Stimulated activated CD8-positive, alpha-beta memory T cell treated with anti-CD3 and anti-CD28 coated beads, Interleukin-4, amount 100 ng/mL, for 48 hours (primary cell): Measurements from ENCODE around the gene ESRRB.

ENCODE experiments used
- DNase-seq: peaks from one replicate; pipeline ENCODE4 v3.0.0-alpha.2; 2020

ESRRB gene

DNA sequence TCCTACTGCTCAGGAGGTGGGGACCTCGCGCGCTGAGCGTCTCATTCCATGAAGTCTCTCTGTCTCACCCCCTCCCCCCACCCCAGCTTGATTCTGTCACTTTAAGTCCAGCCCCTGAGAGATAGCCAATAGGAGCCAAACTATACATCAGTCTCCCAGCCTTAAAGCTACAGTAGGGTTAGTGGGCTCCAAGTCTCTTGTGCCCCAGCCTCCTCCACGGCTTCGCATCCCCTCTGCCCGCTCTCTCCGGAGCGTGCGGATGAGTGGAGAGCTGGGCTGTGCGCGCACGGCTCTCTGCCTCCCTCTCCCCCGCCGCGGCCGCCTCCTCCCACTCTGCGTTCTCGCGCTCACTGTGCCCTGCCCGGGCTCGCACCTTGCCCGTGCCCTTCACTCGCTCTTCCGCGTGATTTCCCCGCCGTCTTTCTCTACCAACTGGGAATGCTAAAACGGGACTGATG, at the start of gene ESRRB:
TSS of gene ESRRB (plus strand) at position 191 of the 458 bp plus-strand sequence. CDS start at position 456, 265 bp downstream.
- DNase-seq = no peak

- DNase-seq = no peak
Measured at GRCh38 chr14:76326918-76327689, 48.8 kb upstream of the ESRRB start.

DNA sequence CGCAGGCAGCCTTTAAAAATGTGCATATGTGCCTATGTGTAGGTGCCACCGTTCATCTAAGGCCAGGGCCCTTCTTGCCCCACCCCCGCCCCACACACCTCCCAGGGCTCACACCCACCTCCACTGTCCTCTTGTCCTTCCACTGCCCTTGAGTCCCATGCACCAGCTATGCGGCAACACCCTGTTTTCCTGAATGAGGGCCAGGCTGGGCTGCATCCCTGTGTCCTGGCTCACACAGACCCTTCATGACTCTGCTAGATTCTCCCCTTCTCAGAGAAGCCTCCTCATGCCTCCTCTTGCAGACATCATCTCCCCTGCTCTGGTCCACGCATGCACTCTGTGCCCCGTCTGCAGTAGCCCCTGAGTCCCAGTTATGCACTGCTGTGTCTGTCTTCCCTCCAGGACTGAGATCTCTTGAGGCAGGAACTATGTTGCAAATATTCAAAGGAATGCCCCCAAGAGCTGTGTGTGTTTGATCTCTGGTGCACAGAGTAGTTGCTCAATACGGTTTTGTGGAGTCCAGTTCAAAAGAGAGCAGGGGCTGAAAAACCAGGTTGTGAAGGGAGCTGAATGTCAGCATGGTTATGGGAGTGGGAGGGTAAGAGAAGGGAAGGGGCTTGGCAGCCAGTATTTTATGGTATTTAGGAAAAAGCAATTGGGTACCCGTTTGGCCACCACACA, 47.3 kb upstream of the ESRRB start:
- DNase-seq = no peak

- DNase-seq = no peak
Measured at GRCh38 chr14:76329154-76329928, 46.6 kb upstream of the ESRRB start.

DNA sequence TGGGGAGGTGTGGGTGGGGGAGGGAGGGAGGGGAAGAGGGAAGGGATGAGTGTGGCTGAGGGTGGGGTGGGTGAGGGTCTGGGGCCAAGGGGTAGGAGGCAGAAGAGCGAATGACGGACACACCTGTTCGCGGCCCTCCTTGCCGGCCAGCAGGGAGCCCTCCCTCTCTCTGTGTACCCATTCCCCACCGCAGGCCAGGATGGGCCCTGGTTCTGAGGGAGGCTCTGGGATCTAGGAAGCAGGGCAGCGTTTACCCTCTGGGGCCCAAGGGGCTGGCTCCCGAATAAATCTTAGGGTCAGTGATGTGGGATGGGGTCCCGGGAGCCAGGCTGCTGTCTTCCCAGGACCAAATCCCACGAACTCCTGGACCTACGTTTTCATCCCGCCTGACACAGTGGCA, 46.0 kb upstream of the ESRRB start:
- no peak for DNase-seq

- no peak for DNase-seq
Measured at GRCh38 chr14:76330411-76331327, 45.3 kb upstream of the ESRRB start.

GRCh38 chr14:76331328-76332011, 44.5 kb upstream of the ESRRB start:
- no peak for DNase-seq

GRCh38 chr14:76333664-76334063, 42.3 kb upstream of the ESRRB start:
- DNase-seq = no peak

DNA sequence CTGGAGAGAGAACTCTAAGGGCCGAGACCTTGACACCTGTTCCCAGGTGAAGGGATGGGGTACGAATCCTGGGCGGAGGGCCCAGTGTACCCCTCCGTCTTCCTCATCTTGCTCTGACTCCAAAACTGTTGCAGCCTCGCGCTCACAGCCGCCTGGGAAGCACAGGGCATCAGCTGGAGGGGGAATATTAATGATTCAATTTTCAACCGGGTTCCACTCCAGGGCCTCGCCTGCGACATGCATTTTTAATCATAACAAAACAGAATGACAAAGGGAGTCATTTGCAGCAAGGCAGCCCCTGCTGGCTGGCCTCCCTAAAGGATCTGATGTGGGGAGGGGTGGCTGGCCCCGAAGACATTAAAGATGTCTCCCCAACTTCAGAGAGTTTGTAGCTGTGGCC, 41.6 kb upstream of the ESRRB start:
- no peak for DNase-seq

- no peak for DNase-seq
Measured at GRCh38 chr14:76336876-76337275, 39.1 kb upstream of the ESRRB start.

DNA sequence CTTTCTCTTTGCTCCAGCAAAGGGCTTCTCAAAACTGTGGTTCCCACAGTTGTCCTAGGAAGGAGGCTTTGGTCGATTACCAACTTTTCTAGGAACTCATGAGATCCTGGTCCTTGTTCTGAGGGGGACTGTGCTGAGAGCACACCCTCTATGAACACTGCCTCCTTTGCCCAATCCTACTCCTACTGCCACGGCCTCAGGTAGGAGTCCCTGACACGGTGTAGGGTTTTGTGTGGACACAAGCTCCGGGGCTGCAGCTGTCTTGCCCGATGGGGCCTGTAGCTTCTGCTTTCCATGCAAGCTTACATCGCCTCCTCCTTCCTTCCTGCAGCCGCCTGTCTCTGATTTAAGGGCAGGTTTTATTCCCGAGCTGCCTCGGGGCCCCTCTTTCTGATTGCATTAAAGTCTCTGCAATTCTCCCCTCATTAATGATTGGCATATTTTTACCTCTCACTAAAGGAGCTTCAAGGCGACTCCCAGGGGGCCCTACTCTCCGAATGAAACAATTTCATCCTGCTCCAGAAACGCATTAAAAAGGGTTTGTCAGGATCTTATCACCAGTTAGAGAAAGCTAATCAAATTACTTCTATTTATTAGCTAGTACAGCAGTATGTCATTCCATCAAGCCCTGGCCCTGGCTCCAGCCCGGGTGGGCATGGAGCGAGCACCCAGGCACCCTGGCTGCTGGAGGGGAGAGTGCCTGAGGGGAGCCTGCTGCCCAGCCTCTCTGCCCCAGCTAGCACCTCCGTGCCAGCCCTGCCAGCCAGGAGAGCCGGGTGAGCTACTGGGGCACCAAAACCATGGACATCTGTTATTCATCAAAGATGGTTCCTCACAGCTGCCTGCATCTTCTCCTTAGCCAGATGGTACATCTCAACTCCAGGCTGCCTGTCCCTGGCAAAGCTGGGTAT, 38.0 kb upstream of the ESRRB start:
- no peak for DNase-seq

DNA sequence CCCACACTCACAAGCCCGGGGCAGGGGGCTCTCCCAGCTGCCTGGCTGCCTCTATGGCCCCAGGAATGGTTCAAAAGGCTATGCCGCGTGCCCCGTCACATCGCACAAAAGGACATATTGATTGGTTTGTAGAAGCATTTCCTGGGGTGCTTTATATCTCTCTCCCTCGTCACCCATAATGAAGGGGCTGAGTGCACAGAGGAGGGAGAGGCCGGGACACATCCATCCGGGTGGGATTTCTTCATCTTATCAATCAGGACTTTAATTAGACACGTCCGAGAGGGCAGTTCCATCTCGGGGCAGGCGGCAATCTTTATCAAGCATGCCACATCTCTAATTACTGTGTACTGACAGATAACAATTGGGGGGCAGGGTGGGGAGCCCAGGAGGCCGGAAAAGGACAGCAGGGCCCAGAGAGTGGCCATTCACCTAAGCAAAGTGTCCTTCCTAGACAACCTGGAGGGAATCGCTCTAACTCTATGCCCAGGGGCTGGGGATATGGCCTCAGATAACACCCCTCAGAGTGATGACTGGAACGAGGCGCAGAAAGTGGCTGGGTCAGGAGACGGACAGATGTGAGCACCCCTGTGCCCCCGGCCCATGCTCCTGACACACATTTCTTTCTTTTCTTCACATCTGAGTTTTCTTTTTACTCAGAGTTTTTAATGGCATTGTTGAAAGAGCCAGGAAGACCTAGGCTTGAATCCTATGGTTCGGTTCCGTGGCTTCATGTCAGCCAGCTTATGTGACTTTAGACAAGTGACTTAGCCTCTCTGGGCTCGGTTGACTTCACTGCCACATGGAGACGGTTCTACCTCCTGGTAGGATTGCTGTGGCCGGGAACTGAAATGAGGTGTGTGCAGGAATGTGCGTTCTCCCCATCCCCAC, 36.0 kb upstream of the ESRRB start:
- DNase-seq = no peak

DNA sequence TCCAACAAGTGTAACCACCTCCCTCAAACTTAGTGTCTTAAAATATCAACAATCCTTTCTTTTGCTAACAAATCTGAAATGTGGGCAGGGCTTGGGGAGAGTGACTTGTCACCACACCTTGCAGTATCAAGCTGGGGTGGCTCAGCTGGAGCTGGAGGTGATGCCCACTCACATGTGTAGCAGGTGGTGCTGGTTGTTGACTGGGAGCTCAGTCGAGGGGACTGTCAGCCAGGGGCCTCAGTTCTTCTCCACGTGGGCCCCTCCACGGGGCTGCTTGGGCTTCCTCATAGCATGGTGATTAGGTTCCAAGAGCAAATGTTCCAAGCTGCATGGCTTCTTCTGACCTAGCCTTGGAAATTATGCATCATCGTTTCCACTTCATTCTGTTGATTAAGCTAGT, 32.6 kb upstream of the ESRRB start:
- no peak for DNase-seq

GRCh38 chr14:76346391-76347160, 29.4 kb upstream of the ESRRB start:
- no peak for DNase-seq

DNA sequence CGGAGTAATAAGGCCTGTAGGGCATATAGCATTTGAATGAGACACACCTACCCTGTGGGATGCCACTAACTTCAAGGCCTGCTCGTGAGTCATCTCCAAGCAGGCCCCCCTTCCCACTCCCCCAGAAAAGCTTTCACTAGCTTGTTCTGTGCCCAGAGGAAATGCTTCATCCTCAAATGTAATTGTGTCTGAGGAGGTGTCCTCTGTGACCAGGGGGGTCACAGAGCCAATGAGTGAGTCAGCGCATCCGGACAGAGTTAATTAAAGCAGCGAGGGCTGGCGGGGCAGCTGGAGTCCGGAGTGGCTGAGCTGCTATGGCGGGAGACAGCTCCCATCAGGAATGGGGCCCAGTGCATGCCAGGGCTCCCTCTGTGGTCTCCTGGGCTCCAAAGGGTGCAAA, 27.0 kb upstream of the ESRRB start:
- no peak for DNase-seq

- no peak for DNase-seq
Measured at GRCh38 chr14:76349993-76350392, 25.9 kb upstream of the ESRRB start.

GRCh38 chr14:76350671-76351070, 25.3 kb upstream of the ESRRB start:
- no peak for DNase-seq

DNA sequence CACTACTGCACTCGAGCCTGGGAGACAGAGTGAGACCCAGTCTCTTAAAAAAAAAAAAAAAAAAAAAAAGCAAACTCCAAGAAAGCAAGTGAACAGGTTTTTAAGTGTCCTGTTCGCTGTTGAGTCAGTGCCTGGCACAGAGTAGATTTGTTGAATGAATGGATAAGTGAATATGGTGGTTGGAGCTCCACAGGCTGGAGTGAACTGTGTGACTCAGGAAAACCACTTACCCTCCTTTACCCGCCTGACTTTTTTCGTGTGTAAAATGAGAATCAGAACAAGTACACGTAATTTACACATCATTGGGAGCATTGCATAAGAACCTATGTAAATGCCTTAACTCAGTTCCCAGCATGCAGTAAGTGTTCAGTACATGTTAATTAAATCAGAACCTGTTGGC, 24.0 kb upstream of the ESRRB start:
- DNase-seq = no peak
